T-helper 2 cell treated with Interferon-gamma antibody and Interleukin-4, amounts not matched to agents 5 μg/mL and 100 μg/mL, for 36 hours (primary cell): Measurements from ENCODE around the gene NEB.
"Not testable (repeated sequence)": the region's sequence is repeated elsewhere in the genome, so short reads cannot be mapped to it uniquely, and the experiment has no call there.

Experiments used
- DNase-seq: peaks from one replicate; pipeline ENCODE4 v3.0.0; 2021; ENCODE audit warnings: low spot score
- H3K27ac Mint-ChIP-seq: one replicate; pipeline ENCODE4 v1.8.0; 2021; ENCODE audit warnings: mild to moderate bottlenecking, mixed read lengths
- H3K27me3 Mint-ChIP-seq: one replicate; pipeline ENCODE4 v1.8.0; 2021; ENCODE audit warnings: low read depth, mixed read lengths
- H3K36me3 Mint-ChIP-seq: one replicate; pipeline ENCODE4 v1.8.0; 2021; ENCODE audit warnings: low read depth, mixed read lengths
- H3K4me1 Mint-ChIP-seq: one replicate; pipeline ENCODE4 v1.8.0; 2021; ENCODE audit warnings: low read depth, mixed read lengths
- H3K4me3 Mint-ChIP-seq: one replicate; pipeline ENCODE4 v1.8.0; 2022; ENCODE audit warnings: mild to moderate bottlenecking, moderate library complexity, mixed read lengths
- H3K9me3 Mint-ChIP-seq: one replicate; pipeline ENCODE4 v1.8.0; 2021; ENCODE audit warnings: mixed read lengths

NEB gene

DNA sequence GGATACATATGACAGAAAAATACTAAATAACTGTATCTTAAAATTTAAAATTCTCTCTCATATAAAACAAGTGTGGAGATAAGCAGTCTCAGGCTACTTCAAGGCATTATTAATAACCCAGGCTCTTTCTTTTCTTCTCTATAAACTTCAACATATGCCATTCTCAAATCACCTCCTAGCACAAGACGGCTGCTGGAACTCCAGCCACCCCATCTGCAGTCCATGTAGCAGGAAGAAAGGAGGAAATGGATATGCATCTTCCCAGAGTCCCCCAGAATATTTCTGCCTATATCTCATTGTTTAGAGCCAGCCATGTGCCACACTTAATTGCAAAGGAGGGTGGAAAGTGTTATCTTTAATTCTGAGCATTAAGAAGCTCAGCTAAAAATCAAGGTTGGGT, 35.3 kb upstream of the NEB start:
- peaks cover 3% of the 10 kb centered on the region for H3K36me3 Mint-ChIP-seq
- no peaks in the 10 kb centered on the region for H3K27me3 Mint-ChIP-seq
- H3K4me3 Mint-ChIP-seq, result no peak overlapping the region
- no peak overlapping the region for H3K27ac Mint-ChIP-seq
- DNase-seq, result no peak
- peaks cover 11% of the 10 kb centered on the region for H3K4me1 Mint-ChIP-seq
- peaks cover 3% of the 10 kb centered on the region for H3K9me3 Mint-ChIP-seq

DNA sequence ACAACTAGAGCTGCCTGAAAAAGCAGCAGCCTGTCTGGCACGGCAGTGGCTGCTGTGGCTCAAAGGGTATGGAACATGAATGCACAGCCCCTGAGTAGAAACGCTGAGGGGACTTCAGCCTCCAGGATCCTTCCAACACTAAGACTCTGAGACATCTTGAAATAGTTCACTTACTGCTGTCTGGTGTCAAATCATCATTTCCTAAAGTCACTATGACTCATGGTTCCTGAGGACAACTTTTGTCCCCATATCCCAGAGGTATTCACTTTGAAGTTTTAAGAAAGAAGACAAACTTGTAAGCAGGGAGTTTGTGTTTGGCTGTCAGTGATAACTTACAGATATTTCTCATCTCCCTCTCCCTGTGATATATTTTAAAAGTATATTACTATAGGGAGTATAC, 33.3 kb upstream of the NEB start:
- DNase-seq, result no peak
- Mint-ChIP-seq H3K27me3 (no peaks in the 10 kb centered on the region), H3K4me1 (peaks cover 11% of the 10 kb centered on the region), H3K27ac (no peak overlapping the region), H3K4me3 (no peak overlapping the region), H3K36me3 (peaks cover 3% of the 10 kb centered on the region), H3K9me3 (peaks cover 3% of the 10 kb centered on the region)

DNA sequence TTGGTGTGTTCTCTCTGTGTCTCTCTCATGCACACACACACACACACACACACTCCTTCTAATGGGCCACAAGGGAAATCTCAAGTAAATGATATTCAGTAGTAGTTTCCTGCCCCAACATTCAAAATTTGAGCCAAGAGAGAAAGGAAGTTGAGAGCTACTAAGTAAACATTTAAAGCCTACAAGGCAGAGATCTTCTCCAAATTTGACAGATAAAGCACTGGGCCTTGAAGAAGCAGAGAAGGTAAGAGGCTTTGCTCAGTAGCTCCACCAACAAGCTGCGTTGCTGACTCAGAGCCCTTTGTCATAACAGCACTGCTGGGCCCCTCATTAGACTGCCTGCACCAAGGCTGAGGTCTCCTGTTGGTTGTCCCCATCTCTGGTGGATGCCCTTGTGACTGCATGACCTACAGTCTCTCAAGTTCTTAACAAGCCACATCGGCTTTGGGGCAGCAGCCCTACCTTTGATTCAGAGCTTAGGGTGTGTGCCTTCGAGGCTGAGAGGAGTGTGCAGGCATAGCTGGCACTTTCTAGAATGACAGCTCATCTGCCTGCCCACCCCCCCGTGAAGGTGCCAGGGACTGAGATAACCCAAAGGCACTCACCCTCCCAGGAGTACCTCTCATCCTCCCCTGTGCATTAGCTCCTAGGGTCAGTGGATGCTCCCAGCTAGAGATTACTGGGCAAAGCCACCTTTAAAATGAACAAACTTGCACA, 32.3 kb upstream of the NEB start:
- Mint-ChIP-seq H3K4me1 (peaks cover 11% of the 10 kb centered on the region), H3K36me3 (peaks cover 3% of the 10 kb centered on the region), H3K27ac (peak overlapping the region; percentile 54), H3K9me3 (peaks cover 3% of the 10 kb centered on the region), H3K4me3 (no peak overlapping the region), H3K27me3 (no peaks in the 10 kb centered on the region)
- DNase-seq, result peak; percentile 17

DNA sequence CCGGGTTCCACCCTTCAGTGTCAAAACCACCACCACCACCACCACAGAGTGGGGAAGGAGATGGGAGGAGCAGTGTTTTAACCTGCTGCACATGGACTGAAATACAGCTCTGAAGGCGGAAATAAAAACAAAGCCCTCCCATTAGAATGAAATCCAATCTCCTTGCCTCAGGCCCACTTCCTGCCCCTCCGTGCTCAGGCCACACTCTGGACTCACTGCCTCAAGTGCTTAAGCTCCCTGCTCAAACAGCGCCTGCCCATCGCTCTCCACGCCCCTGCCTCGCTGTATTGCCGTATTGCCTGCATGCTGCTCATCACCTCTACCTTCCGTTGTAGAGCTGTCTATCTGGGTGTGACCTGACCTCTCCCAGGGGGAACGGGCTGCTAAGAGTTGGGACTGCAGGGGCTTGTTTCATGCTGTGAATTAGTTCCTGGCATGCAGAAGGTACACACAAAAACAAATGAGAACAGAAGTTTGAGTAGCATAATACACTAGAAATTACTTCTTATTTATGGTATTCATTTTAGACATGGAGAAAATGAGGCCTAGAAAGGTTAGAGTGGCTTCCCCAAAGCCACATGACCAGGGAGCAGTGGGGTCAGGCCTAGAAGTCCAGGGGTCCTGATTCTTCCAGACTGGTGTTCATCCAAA, 31.6 kb upstream of the NEB start:
- H3K36me3 Mint-ChIP-seq, result peaks cover 3% of the 10 kb centered on the region
- peaks cover 3% of the 10 kb centered on the region for H3K9me3 Mint-ChIP-seq
- no peak overlapping the region for H3K27ac Mint-ChIP-seq
- no peak for DNase-seq
- peaks cover 11% of the 10 kb centered on the region for H3K4me1 Mint-ChIP-seq
- no peak overlapping the region for H3K4me3 Mint-ChIP-seq
- no peaks in the 10 kb centered on the region for H3K27me3 Mint-ChIP-seq

DNA sequence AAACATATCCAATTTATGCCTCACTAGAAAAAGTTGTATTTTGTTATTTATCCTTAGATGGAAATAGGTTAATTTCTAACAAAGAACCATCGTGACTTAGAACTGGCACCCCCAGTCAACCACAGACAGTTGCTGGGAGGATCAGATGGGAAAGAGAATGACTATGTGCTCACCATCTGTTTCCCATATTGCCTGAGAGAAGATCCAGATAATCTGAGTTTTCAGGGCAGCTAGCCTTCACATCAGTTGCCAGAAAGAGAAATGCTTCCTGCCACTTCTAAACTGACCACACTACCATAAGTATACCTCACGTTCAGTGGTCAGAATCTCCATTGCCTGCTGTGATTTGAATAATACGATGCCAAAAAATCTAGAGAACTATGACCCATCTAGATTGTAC, 28.4 kb upstream of the NEB start:
- Mint-ChIP-seq H3K9me3 (no peaks in the 10 kb centered on the region), H3K27ac (no peak overlapping the region), H3K4me1 (peaks cover 11% of the 10 kb centered on the region), H3K27me3 (no peaks in the 10 kb centered on the region), H3K4me3 (no peak overlapping the region), H3K36me3 (no peaks in the 10 kb centered on the region)
- no peak for DNase-seq

DNA sequence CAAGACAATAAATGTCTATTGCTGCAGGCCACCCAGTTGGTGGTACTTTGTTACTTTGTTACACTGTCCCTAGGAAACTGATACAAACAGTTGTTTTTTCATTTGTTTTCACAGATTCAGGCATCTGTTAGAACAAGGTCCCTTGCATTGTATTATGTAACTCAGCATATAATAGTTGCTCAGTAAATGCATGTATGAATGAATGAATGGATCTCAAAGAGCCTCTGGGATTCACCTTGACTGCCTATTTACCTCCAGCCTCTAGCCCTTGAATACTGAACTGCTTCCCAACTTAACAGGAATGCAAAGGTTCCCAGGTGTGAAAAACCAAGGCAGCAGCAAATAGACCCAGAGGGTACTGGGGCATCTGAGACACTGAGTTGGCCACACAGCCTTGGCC, 27.4 kb upstream of the NEB start:
- Mint-ChIP-seq H3K9me3 (no peaks in the 10 kb centered on the region), H3K27me3 (no peaks in the 10 kb centered on the region), H3K27ac (no peak overlapping the region), H3K4me1 (peaks cover 10% of the 10 kb centered on the region), H3K4me3 (no peak overlapping the region), H3K36me3 (no peaks in the 10 kb centered on the region)
- no peak for DNase-seq

DNA sequence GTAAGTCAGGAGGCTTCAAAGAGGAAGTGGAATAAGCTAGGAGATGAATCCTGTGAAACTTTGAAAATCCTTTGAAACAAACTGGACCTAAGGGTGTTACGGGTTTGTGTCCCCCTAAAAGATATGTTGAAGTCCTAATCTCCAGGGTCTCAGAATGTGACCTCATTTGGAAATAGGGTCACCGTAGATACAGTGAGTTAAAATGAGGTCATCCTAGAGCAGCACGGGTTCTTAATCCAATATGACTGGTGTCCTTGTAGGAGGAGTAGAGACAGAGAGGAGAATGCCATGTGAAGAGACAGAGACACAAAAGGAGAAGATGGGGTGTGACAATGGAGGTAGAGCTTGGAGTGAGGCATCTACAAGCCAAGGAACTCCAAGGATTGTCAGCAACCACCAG, 26.9 kb upstream of the NEB start:
- Mint-ChIP-seq H3K36me3 (no peaks in the 10 kb centered on the region), H3K9me3 (no peaks in the 10 kb centered on the region), H3K27ac (no peak overlapping the region), H3K27me3 (no peaks in the 10 kb centered on the region), H3K4me1 (peaks cover 5% of the 10 kb centered on the region), H3K4me3 (no peak overlapping the region)
- DNase-seq, result no peak

DNA sequence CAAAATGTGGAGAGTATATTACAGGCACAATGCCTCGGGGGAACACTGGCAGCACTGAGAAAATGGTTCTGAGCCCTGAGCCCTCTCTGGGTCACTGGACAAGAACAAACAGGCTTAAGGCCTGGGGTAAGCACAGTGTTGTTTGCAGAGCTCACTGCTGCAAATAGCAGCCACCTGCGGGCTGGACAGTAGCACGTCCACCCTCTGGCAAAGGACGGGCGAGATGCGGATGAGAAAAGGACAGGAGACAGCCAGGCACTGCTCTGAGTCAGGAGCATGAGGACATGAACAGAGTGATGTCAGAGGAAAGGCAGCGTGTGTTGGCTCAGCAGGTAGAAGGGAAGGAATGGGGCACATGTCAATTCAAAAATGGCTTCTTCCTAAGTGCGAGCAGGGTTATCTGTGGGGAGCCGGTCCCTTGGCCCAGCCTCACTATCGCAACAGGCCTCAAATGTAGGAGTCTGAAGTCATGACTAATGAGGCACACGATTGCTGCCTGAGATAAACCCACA, 25.9 kb upstream of the NEB start:
- DNase-seq, result no peak
- Mint-ChIP-seq H3K27ac (no peak overlapping the region), H3K36me3 (no peaks in the 10 kb centered on the region), H3K4me3 (no peak overlapping the region), H3K27me3 (no peaks in the 10 kb centered on the region), H3K9me3 (no peaks in the 10 kb centered on the region), H3K4me1 (no peaks in the 10 kb centered on the region)

DNA sequence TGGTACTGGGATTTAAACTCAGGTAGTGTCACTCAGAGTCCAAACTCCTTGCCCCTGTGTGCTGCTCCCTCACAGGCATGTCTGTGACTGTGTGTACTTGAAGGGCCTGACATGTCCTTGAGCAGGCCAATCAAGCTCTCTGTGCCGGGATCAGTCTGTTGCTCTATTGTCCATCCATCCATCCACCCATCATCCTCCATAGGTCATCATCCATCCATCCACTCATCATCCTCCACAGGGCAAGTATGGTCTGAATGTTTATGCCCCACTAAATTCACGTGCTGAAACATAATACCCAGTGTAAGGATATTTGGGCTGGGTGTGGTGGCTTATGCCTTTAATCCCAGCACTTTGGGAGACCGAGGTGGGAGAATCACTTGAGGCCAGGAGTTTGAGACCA, 24.5 kb upstream of the NEB start:
- Mint-ChIP-seq H3K9me3 (no peaks in the 10 kb centered on the region), H3K4me1 (no peaks in the 10 kb centered on the region), H3K27ac (no peak overlapping the region), H3K4me3 (no peak overlapping the region), H3K36me3 (no peaks in the 10 kb centered on the region), H3K27me3 (no peaks in the 10 kb centered on the region)
- no peak for DNase-seq

DNA sequence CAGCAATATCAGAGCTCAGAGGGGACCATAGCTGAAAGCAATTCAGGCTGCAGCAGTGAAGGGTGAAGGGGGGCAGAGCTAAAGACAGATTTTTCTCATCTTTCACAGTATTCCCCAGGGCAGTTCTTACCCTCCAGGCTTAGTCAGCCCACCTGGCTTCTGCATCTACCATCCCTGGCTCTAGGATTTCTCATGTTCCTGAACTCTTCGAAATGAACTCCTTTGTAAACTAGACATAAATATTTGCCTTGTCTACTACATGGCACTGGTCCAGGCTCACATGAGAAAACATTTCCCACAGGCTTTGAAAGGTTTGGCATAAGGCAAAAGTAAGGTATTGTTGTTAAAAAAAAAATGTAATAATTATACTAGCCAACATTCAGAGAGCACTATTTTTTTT, 23.6 kb upstream of the NEB start:
- no peaks in the 10 kb centered on the region for H3K4me1 Mint-ChIP-seq
- no peaks in the 10 kb centered on the region for H3K36me3 Mint-ChIP-seq
- DNase-seq, result no peak
- H3K9me3 Mint-ChIP-seq, result no peaks in the 10 kb centered on the region
- H3K4me3 Mint-ChIP-seq, result no peak overlapping the region
- no peaks in the 10 kb centered on the region for H3K27me3 Mint-ChIP-seq
- H3K27ac Mint-ChIP-seq, result no peak overlapping the region

DNA sequence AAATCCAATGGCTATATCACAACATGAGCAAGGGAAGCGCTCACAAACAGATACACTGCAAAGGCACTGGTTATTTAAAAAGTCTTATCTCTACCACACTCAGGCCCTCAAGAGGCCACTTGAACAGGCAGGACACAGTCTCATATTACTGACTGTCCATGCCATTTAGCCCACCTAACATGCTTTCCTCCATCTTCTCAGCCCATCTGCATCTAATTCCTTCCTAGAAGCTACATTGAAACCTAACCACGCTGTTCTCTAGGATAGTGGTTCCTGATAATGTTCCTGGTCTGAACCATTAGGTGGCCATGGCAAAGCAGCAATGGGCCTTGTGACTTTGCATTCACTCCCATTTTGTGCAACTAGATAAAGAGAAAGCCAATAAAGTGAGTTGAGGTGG, 22.5 kb upstream of the NEB start:
- no peaks in the 10 kb centered on the region for H3K27me3 Mint-ChIP-seq
- H3K4me1 Mint-ChIP-seq, result no peaks in the 10 kb centered on the region
- H3K9me3 Mint-ChIP-seq, result no peaks in the 10 kb centered on the region
- no peak overlapping the region for H3K27ac Mint-ChIP-seq
- H3K4me3 Mint-ChIP-seq, result no peak overlapping the region
- no peaks in the 10 kb centered on the region for H3K36me3 Mint-ChIP-seq
- DNase-seq, result no peak

DNA sequence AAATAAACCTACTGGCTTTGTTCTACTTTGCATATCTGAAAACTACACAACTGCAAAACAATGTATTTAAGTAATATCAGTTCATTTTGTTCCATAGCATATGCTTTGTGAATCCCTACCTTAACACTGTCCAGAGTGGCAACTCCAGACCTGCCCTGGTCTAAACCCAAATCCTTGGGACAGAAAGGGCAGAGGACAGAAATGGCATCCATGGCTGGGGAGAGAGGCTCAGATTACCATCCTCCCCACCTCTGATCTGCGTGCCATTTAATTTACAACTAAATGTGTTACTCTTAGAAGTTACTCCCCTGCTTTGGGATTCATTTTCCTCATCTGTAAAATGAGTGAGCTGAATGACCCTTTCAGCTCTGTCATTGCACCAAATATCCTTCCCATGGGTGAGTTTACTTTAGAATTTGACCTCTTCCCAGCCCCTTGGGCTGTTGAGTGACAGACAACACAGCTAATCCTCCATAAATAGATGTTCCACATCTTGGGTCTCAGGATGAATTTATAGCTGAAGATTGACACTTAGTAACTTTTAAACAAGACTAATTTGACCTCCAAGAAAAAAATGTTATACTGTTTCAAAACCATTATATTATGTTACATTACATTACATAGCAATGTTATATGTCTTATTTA, 20.1 kb upstream of the NEB start:
- H3K27me3 Mint-ChIP-seq, result peaks cover 3% of the 10 kb centered on the region
- no peak overlapping the region for H3K4me3 Mint-ChIP-seq
- H3K9me3 Mint-ChIP-seq, result no peaks in the 10 kb centered on the region
- no peaks in the 10 kb centered on the region for H3K4me1 Mint-ChIP-seq
- no peak for DNase-seq
- no peaks in the 10 kb centered on the region for H3K36me3 Mint-ChIP-seq
- H3K27ac Mint-ChIP-seq, result no peak overlapping the region

DNA sequence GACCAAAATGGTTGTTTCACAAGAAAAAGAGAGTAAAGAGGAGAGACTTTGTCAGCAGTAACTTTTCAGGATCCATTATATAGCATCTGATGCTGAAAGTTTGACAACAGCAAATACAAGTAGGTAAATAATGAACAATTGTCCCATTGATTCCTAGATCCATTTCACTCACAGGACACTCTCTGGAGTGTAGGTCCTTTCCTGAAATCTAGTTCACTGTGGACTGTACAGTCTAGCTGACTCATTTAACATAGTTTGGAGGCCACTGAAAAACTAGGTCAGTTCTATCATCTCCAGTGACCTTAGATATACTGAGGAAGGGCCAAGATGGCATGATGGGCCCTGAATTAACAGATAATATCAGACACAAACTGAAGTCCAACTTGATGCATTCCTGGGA, 19.3 kb upstream of the NEB start:
- no peak for DNase-seq
- peaks cover 3% of the 10 kb centered on the region for H3K27me3 Mint-ChIP-seq
- H3K9me3 Mint-ChIP-seq, result no peaks in the 10 kb centered on the region
- H3K4me3 Mint-ChIP-seq, result no peak overlapping the region
- no peaks in the 10 kb centered on the region for H3K4me1 Mint-ChIP-seq
- H3K36me3 Mint-ChIP-seq, result no peaks in the 10 kb centered on the region
- no peak overlapping the region for H3K27ac Mint-ChIP-seq

DNA sequence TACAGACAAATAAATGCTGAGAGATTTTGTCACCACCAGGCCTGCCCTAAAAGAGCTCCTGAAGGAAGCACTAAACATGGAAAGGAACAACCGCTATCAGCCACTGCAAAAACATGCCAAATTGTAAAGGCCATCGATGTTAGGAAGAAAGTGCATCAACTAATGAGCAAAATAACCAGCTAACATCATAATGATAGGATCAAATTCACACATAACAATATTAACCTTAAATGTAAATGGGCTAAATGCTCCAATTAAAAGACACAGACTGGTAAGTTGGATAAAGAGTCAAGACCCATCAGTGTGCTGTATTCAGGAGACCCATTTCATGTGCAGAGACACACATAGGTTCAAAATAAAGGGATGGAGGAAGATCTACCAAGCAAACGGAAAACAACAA, 11.0 kb upstream of the NEB start:
- not testable (repeated sequence) for H3K4me1 Mint-ChIP-seq, H3K27me3 Mint-ChIP-seq, DNase-seq, H3K27ac Mint-ChIP-seq, H3K36me3 Mint-ChIP-seq, H3K9me3 Mint-ChIP-seq, H3K4me3 Mint-ChIP-seq
